AG08396 (cell line): ENCODE results near the gene CCNL1.
"Not testable (repeated sequence)": the region's sequence is repeated elsewhere in the genome, so short reads cannot be mapped to it uniquely, and the experiment has no call there.

Source experiments
- DNase-seq: peaks from one replicate; pipeline ENCODE4 v3.0.0; 2012; ENCODE audit warnings: low spot score, mixed read lengths

The CCNL1 gene

DNA sequence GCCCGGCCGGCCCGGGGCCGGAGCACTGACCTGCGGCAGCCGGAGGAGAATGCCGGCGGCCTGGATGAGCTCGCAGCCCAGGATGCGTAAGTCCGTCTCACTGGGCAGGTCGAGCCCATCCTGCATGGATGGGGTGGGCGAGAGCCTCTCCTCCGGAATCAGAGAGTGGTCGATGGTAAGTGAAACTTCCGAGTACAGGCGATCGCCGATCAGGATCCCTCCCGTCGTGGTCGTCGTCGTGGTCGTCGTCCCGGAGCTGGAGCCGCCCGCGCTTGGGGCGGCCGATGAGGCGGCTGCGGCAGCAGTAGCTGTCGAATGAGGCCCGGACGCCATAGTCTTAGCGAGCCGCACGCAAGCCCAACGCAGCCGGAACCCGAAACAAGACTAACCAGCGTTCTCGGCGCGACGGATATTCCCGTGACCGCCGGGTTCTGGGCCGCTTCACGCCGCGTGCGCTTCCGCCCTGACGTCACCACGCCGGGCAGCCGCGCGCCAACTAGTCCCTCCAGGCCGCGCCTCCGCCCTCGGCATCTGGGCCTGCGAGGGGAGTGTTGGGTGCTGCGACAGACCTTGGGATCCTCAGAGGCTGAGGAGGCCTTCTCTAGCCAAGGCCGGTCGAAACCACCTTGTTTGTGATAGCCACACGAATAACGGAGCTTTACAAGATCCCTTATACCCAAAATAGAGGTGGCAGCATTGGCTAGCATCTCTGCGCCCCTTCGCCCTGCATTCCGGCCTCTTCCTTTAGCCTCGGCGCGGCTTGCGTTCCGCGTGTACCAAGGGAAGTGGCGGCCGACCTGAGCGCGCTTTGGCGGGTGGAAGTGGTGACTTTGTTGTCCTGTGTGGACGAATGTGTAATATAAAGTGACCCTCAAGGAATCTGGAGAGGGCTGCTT, at the start of gene CCNL1:
Gene CCNL1, minus strand, starts transcription at position 386 of the 896 bp plus-strand sequence. Its CDS starts 53 bp downstream, at position 333.
- DNase-seq = peak; percentile 92

DNA sequence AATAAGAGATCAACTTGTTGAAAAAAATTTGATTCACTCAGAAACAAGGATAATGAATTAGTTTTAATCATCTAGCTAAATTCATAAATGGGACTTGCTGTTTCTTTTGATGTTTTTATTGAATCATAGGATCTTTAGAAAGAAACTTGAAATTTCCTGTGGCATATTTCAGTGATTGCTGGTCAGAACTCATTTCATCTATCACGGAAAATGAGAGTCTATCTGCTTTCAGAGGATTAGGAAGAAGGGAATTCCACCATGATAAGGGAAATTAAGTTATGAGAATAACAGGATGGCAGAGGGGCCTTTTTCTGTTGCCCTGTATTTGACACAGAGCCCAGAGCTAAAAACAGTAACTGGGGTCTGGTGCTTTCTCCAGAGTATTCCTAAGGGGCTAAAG, 44.9 kb upstream of the CCNL1 start:
- DNase-seq = no peak

GRCh38 chr3:157204431-157204830, 44.5 kb upstream of the CCNL1 start:
- peak; percentile 13 for DNase-seq

GRCh38 chr3:157201648-157202278, 41.8 kb upstream of the CCNL1 start:
- DNase-seq = peak; percentile 43

DNA sequence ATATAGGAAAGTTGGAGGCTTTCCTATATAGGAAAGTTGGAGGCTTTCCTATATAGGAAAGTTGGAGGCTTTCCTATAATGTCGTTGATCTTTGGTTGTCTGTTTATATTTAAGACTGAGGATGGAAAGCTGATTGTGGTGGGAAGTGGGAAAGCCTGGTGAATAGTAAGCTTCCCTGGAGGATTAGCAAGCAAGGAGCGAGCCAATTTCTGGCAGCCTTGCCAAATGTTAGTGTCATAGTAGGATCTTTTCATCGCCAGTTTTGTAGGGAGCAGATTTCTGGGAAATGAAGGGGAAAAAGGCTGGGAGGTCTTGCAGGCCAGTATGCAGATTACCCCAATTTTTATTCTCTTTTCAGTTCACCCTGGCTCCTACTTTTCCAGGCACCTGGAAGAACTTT, 39.9 kb upstream of the CCNL1 start:
- DNase-seq = no peak

GRCh38 chr3:157195965-157196364, 36.0 kb upstream of the CCNL1 start:
- no peak for DNase-seq

DNA sequence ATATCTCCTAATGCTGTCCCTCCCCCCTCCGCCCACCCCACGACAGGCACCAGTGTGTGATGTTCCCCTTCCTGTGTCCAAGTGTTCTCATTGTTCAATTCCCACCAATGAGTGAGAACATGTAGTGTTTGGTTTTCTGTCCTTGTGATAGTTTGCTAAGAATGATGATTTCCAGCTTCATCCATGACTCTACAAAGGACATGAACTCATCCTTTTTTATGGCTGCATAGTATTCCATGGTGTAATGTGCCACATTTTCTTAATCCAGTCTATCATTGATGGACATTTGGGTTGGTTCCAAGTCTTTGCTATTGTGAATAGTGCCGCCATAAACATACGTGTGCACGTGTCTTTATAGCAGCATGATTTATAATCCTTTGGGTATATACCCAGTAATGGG, 31.2 kb upstream of the CCNL1 start:
- DNase-seq = not testable (repeated sequence)

GRCh38 chr3:157190380-157190872, 30.5 kb upstream of the CCNL1 start:
- DNase-seq = no peak

- DNase-seq = no peak
These were observed 28.4 kb upstream of the CCNL1 start for GRCh38 chr3:157188391-157188790.

DNA sequence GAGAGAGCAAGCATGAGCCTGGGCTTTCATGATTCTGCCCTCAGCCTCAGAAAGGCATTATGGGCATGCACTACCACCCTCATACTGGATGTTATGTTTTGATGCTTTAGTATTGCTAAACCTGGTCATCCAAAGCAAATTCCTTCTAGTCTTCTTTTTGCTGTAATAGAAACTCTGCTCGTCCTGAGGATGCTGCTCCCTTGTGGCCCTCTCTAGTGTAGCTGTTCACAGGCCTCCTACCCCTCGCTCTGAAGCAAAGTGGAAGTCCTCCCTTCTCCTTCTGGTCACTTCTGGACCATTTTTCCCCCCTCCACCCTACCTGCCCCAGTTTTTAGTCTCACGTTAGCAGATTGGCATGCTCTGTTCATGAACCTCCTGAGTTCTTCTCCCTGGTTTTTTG, 22.9 kb upstream of the CCNL1 start:
- peak; percentile 23 for DNase-seq

DNA sequence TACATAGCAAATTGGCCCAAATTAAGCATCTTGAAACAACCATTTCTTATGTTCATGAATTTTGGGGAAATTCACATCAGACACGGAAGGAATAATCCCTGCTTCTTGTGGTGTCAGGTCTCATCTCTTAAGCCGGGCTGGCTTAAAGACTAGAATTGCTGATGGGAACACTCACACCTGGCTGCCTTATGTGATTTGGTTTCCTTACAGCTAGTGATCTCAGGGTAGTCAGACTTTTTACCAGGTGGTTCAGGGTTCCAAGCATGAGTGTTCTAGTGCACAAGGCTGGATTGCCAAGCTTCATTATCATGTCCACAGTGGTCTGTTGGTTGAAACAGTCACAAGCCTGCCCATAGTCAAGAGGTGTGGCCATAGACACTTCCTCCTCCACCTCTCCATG, 20.3 kb upstream of the CCNL1 start:
- DNase-seq = no peak

GRCh38 chr3:157179365-157179803, 19.4 kb upstream of the CCNL1 start:
- no peak for DNase-seq

DNA sequence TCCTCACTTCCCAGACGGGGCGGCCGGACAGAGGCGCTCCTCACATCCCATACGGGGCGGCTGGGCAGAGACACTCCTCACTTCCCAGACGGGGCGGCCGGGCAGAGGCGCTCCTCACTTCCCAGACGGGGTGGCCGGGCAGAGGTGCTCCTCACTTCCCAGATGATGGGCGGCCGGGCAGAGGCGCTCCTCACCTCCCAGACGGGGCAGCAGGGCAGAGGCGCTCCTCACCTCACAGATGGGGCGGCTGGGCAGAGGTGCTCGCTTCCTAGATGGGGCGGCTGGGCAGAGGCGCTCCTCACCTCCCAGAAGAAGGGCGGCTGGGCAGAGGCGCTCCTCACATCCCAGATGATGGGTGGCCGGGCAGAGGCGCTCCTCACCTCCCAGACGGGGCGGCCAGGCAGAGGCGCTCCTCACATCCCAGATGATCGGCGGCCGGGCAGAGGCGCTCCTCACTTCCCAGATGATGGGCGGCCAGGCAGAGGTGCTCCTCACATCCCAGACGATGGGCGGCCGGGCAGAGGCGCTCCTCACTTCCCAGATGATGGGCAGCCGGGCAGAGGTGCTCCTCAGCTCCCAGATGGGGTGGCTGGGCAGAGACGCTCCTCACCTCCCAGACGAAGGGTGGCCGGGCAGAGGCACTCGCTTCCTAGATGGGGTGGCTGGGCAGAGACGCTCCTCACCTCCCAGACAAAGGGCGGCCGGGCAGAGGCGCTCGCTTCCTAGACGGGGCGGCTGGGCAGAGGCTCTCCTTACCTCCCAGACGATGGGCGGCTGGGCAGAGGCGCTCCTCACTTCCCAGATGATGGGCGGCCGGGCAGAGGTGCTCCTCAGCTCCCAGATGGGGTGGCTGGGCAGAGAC, 18.8 kb upstream of the CCNL1 start:
- DNase-seq = not testable (repeated sequence)

- DNase-seq = not testable (repeated sequence)
These were observed 18.0 kb upstream of the CCNL1 start for GRCh38 chr3:157177801-157178453.

DNA sequence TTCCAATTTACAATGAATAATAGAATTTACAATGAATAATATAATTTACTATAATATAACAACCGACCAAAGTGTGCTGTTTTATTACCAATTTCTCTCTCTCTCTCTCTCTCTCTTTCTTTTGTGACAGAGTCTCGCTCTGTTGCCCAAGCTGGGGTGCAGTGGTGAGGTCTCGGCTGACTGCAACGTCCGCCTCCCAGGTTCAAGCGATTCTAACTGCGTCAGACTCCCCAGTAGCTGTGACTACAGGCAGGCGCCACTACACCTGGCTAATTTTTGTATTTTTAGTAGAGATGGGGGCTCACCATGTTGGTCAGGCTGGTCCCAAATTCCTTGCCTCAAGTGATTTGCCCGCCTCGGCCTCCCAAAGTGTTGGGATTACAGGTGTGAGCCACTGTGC, 17.0 kb upstream of the CCNL1 start:
- DNase-seq = no peak

DNA sequence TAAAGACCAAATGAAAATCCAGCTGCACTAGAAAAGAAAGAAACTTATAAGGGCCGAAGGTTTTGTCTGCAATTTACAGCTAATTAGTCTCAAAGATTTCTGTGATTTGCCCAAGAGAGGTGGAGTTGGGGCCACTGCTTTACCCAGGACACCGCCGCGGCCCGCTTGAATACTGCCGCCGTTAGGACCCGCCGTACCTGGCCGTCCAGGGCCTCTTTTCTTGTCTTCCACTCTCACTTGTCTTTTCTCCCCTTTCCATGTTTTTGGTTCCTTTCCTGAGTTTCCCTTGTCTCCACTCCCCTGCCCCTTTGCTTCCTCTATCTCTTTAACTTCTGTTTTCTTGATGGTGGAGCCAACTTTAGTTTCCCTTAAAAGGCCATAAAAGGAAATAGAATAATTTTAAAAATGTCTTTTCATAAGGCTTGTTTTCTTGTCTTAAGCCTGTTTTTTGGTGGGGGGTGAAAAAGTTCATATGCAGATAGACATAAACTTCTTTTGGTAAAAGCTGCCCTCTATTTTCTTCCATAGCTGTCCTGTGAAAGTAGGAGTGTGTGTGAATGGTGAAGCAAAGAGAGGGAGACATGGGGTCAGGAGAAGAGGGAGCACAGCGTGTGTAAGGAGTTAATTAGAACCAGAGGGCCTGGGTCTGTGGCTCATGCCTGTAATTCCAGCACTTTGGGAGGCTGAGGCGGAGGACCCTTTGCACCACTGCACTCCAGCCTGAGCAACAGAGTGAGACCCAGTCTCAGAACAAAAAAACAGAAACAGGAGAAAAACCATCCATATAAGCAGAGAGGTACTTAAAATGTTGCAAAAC, 16.0 kb upstream of the CCNL1 start:
- peak; percentile 54 for DNase-seq

- peak; percentile 97 for DNase-seq
These were observed 14.9 kb upstream of the CCNL1 start for GRCh38 chr3:157174649-157175498.

GRCh38 chr3:157174290-157174648, 14.3 kb upstream of the CCNL1 start:
- no peak for DNase-seq

DNA sequence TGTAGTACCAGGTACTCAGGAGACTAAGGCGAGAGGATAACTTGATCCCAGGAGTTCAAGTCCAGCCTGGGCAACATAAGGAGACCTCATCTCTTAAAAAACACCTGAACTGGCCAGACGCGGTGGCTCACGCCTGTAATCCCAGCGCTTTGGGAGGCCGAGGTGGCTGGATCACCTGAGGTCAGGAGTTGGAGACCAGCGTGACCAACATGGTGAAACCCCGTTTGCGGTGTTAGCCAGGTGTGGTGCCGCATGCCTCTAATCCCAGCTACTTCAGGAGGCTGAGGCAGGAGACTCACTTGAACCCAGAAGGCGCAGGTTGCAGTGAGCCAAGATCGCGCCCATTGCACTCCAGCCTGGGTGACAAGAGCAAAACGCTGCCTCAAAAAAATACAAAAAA, 13.4 kb upstream of the CCNL1 start:
- not testable (repeated sequence) for DNase-seq

DNA sequence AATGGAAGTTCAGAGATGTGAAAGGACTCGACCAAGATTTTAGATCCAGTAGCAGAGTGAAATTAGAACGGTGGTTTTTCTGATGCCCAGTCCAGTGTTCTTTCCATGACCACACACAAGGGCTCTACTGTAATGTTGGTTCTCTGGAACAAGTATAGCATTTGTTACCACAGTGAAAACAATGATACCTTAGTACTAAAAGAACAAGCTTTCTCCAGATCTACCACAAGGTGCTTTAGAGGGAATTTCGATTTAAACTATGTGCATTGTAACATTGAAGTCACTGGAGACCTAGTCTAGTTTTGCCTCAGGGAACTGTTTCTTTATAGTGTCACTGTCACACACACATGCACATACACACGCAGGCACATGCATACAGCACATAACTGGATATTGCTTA, 12.8 kb upstream of the CCNL1 start:
- no peak for DNase-seq
